GM19239 (cell line): ENCODE measurements around the gene PXDN.
"Not testable (repeated sequence)": the region's sequence is repeated elsewhere in the genome, so short reads cannot be mapped to it uniquely, and the experiment has no call there.

Experiments used
- DNase-seq: peaks from one replicate; pipeline ENCODE4 v3.0.0; 2011; ENCODE audit warnings: low spot score; ENCODE audit not compliant: insufficient read length
- FAIRE-seq: peaks from 2 replicates; lab custom pipeline; 2011; peaks lifted over from hg19 to GRCh38; lab: Jason Lieb, UNC

Gene PXDN

GRCh38 chr2:1690056-1690775 is 54.1 kb downstream of the PXDN start:
- FAIRE-seq (no peak), DNase-seq (no peak)

- FAIRE-seq (no peak), DNase-seq (no peak)
Measured at GRCh38 chr2:1688859-1689258, 55.5 kb downstream of the PXDN start.

- FAIRE-seq (no peak), DNase-seq (no peak)
Measured at GRCh38 chr2:1688161-1688560, 56.2 kb downstream of the PXDN start.

GRCh38 chr2:1687254-1687653 is 57.1 kb downstream of the PXDN start:
- no peak for FAIRE-seq
- no peak for DNase-seq

DNA sequence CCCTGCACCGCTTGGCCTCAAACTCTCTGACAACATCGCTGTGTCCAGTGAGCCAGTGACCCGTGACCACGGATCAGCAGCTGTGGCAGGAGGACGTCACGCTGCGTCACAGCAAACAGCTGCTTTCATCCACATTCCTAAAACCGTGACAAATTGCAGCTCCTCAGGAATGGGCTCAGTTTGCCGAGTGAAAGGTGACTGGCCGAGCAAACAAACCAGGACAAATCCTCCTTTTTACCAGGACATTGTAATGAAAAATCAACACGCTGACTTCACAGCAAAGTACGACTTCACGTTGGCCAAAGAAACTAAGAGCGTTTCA is 57.6 kb downstream of the PXDN start:
- no peak for FAIRE-seq
- no peak for DNase-seq

DNA sequence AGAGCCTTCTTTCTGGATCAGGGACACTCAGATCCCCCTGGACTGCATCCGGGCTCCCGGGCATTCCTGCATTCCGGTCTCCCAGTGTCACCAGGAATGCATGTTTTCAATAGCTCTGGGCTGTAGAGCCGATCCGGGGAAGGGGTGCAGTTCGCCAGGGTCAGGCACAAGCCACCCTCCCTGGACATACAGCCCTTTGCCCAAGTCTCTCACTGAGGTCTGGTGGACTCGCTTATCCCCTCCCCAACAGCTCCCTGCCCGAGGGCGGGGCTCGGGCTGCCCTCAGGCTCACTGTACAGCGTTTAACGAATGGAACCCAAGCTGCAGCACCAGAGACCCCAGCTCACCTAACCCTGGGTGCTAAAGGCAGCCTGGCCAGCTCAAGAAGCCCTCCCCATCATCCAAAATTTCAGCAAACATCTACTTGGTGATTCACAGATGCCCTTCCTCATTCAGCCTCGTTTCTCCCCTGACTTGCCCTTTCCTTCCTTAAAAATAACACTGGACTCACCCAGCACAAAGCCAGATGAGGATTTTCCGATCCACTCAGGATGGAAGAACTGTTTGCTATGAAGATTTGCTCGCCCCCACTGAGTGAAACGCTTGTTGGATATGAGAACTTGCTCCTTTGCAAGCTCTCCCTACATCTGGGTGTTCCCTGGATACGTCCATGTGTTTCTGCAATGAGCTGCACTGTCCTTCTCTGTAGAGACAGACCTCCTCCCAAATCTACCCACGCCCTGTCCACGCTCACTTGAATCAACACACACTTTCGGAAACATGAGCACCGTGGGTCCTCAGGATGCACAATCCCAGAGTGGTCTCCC is 58.1 kb downstream of the PXDN start:
- FAIRE-seq = no peak

GRCh38 chr2:1685078-1685956 is 59.0 kb downstream of the PXDN start:
- no peak for FAIRE-seq
- no peak for DNase-seq

More for the DNA sequence above, 58.1 kb downstream of the PXDN start:
- DNase-seq = no peak

DNA sequence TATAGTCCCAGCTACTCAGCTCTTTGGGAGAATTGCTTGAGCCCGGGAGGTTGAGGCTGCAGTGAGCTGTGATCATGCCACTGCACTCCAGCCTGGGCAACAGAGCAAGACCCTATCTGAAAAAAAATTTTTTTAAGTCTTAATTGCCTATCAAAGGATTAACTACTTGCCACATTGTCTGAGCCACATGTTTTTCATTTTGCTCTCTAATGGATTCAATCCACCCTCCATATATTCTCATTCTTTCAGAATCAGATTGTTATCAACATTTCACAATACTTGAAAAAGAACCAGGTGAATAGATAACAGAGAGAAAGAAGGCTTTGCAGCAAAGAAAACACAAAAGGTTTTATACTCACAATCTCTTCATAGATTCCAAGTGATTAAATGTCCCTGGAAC is 61.0 kb downstream of the PXDN start:
- DNase-seq = no peak
- FAIRE-seq = no peak

- FAIRE-seq (no peak), DNase-seq (no peak)
Measured at GRCh38 chr2:1682181-1682440, 62.2 kb downstream of the PXDN start.

DNA sequence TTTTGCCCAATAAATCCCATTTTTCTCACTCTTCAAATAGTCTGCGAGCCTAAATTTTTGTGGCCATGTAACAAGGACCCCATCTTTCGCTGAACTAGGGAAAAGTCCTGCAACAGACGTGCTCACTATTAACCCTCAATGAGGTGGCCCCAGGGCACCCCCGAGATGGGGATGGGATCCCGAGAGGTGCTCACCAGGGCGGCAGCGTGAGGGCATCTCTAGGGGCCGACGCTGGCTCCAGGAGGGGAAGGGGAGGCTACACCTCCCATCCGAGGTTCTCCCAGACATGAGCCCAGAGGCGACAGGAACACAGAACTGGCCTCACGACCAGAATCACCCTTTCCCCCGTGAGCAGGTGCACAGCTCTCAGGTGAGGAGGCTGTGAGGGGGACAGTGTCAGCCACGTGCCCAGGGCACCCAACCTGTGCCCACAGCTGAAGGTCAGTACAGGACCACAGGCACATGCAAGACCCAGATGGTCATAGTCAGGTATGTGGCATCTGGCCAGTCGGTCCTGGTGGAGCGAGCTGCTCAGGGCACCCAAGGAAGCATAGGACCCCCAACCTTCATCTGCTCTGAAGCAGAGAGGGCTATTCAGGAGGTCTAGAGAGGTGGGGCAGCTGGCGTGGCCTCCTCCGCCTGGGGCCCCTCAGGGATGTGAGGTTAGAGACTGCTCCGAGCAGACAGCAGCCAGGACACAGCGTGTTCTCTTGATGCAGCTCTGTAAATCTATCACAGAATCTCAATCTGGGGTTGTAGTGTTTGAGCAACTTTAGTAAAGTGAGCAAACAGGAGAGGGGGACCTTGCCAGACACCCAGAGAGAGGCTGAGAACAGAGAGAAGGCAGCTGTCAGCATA is 62.8 kb downstream of the PXDN start:
- FAIRE-seq (no peak), DNase-seq (no peak)

DNA sequence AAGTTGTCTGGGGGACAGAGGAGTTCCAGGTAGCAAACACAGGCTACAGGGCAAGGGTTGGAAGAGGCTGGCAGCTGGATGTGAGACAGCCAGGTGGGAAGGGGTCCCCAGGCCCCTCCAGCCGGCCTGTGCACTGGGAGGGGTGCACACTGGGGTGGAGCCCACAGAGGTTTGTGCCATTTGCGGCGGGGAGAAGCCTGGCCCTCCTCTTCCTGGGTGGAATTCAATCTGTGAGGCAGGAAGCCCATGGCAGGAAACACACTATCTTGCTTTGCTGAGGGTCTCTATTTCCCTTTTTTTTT is 63.3 kb downstream of the PXDN start:
- FAIRE-seq = no peak

DNA sequence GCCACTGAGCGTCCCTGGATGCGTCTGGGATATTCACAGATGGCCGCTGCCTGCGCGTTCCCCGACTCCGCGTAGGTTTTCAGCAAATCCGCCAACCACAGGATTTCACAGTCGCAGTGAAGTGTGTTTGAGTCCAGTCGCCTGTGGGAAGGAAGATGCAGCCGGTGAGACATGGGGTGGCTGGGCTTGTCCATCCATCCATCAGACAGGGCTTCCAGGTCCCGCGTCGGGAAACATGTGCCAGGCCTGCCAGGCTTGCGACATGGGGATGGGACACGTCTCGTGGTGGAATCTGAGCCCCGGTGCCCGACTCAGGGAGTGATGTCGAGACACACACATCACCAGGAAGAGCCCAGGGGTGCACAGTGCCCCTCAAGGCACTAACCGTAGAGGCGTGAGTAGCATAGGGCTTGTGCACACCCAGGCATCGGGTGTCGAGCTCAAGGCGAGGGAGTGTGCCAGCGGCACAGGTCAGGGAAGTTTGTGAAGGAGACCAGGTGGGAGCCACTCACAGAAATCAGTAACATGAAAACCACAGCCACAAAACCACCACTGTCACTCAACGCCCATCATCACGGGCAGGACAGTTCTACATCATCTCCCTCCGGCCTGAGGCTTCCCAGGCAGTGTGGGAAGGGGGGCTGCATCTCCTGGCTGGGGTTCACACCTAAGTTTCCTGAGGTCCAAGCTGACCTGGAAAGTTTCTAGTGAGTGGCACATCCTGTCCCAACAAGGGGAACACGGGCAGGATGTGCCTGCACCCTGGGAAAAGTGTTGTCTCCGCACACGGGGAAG is 63.9 kb downstream of the PXDN start:
- no peak for DNase-seq
- no peak for FAIRE-seq

More for the DNA sequence above, 63.3 kb downstream of the PXDN start:
- no peak for DNase-seq

DNA sequence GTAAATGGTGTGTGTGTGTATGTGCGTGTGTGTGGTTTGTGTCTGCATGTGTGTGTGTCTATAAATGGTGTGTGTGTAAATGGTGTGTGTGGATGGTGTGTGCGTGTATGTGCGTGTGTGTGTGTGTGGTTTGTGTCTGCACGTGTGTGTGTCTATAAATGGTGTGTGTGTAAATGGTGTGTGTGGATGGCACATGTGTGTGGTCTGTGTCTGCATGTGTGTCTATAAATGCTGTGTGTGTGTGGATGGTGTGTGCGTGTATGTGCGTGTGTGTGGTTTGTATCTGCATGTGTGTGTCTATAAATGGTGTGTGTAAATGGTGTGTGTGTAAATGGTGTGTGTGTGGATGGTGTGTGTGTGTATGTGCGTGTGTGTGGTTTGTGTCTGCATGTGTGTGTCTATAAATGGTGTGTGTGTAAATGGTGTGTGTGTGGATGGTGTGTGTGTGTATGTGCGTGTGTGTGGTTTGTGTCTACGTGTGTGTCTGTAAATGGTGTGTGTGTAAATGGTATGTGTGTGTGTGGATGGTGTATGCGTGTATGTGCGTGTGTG is 64.8 kb downstream of the PXDN start:
- not testable (repeated sequence) for FAIRE-seq, DNase-seq

GRCh38 chr2:1679065-1679464 is 65.2 kb downstream of the PXDN start:
- not testable (repeated sequence) for DNase-seq, FAIRE-seq

- no peak for FAIRE-seq
Measured at GRCh38 chr2:1678609-1679008, 65.7 kb downstream of the PXDN start.

DNA sequence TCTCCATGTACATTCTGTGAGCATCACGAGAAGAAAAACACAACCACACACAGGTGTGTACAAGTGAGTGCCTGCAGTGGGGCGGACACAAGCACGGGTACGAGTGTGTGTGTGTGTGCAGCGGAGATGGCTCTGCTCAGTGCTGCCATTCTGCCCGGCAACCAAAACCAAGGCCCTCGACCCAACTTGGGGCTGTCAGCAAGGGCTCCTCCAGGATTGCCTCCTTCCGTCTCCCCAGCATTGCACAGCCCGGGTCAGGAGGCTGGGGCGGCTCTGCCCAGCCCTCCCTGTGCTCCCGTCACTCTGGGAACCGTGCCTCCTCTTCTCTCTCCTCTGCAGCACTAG is 66.5 kb downstream of the PXDN start:
- no peak for DNase-seq
- no peak for FAIRE-seq

More at GRCh38 chr2:1678609-1679008, 65.7 kb downstream of the PXDN start:
- no peak for DNase-seq

DNA sequence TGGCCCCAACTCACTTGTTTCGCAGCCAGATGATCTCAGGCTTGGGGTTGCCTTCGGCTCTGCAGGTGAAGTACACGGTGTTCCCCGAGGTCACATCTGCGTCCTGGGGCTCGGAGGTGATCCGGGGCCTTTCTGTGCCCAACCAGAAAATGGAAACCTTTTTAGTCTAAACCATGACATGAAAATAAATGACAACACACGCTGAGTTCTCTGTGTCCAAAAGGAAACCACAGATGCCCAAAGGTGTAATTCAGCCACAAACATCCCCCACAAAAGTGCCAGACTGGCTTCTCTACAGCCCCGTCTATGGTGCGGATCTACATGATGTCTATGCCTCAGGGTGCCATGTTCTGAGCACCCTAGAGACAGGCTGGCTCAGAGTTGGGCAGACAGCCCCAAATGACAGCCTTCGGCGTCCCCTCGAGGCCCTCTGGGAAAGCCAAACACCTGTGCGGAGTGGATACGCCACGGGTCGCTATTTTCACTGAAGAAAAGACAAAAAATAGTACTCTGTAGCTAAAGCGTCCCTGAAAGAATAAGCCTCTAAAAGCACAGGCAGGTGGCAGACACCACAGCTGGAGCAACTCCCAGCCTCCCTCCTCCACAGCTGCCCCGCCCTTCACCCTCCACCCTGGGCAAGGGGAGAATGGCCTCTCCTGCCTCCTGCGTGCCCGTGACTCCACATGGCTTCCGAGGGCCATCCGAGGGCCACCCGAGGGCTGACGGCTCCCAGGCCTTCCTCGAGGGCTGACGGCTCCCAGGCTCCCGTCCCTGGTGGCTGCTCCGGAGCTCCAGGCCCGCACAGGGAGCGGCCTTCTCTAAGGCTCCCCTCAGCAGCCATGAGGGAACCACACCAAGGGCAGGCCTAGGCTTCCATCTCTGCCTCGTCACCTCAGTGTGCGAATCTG is 67.1 kb downstream of the PXDN start:
- DNase-seq (no peak), FAIRE-seq (no peak)
